ENCODE measurements around the gene INPP5A.

GRCh38 chr10:132729810-132730572 is 192.4 kb downstream of the INPP5A start:
- TF ChIP-seq CTCF (IDR thresholded peaks at IDR 0.05) = no peak
- TF ChIP-seq POLR2A (IDR thresholded peaks at IDR 0.05) = no peak
